Right lobe of liver (tissue), 4 donors: ENCODE data around the gene CSTB.

Experiments
- CTCF ChIP-seq, 4 donors: fragments of 200-600 bp in 3 of 4; fragments of 450-650 bp in 1 of 4; IDR thresholded peaks; one replicate each; pipeline versions ENCODE4 v1.5.1 to v1.8.0; 2016 to 2022; ENCODE audit warnings: antibody characterized with exemption in 4 of 4, mild to moderate bottlenecking in 2 of 4
- POLR2A ChIP-seq: fragments of 450-650 bp; IDR thresholded peaks from one replicate; pipeline ENCODE4 v1.6.1; 2017; ENCODE audit warnings: antibody characterized with exemption, mild to moderate bottlenecking
- donor health status: DM: no; HTN: no; CAD: no.
- donor health status: DM: no; HTN: no; CAD: no.
- donor health status: DM: no; HTN: yes; CAD: no.

GRCh38 chr21:43771698-43772424, 4.2 kb downstream of the CSTB start:
- TF ChIP-seq CTCF (IDR thresholded peaks at IDR 0.05), result no peak
- no peak for TF ChIP-seq POLR2A
